GM23338 (cell line): Measurements from ENCODE around the gene L1CAM. TPM values are rescaled to one million over a fixed set of nuclear protein-coding genes. Genes with fewer than 3 reads are reported as not detected.

ENCODE experiments used
- EZH2 ChIP-seq: fragments of 200-600 bp; sonication (generic); IDR thresholded peaks from one replicate; pipeline ENCODE4 v1.8.0; 2017; ENCODE audit warnings: antibody characterized with exemption, mild to moderate bottlenecking, low read depth; ENCODE audit not compliant: unreplicated experiment
- JUNB ChIP-seq: IDR thresholded peaks from one replicate; pipeline ENCODE4 v1.6.1; 2016; ENCODE audit warnings: antibody characterized with exemption; ENCODE audit not compliant: unreplicated experiment
- NANOG ChIP-seq: IDR thresholded peaks from 2 replicates; pipeline ENCODE4 v1.6.1; 2016; ENCODE audit warnings: antibody characterized with exemption, borderline replicate concordance
- REST ChIP-seq: IDR thresholded peaks from one replicate; pipeline ENCODE4 v1.6.1; 2018; ENCODE audit warnings: antibody characterized with exemption; ENCODE audit not compliant: unreplicated experiment
- ZNF114 ChIP-seq: fragments of 250-450 bp; sonication (Bioruptor Pico); IDR thresholded peaks from 2 replicates; pipeline ENCODE4 v1.5.0; 2020; ENCODE audit warnings: mild to moderate bottlenecking, moderate library complexity
- polyA plus RNA-seq: library from polyadenylated mRNA; unstranded; fragments of >200 nt; fragmentation: Nextera tagmentation; extraction: Ambion mirVana; gene quantifications from 2 replicates; pipeline ENCODE4 v1.2.1, GENCODE V29; 2016
- total RNA-seq: library from RNA; depleted of rRNA; stranded (reverse); fragments of >200 nt; shearing (Covaris generic); gene quantifications from 2 replicates; pipeline ENCODE4 v1.2.3, GENCODE V29; 2014
- TF ChIP-seq, protein P1 (sequence below): fragments of 250-450 bp; sonication (Bioruptor Pico); IDR thresholded peaks from 2 replicates; pipeline ENCODE4 v1.5.0; 2020; ENCODE audit warnings: mild to moderate bottlenecking, moderate library complexity

The L1CAM gene
- total and polyA plus RNA-seq, 2 experiments from 2014 or later: 7.4 to 29.2 TPM

- TF ChIP-seq, protein P1, sequence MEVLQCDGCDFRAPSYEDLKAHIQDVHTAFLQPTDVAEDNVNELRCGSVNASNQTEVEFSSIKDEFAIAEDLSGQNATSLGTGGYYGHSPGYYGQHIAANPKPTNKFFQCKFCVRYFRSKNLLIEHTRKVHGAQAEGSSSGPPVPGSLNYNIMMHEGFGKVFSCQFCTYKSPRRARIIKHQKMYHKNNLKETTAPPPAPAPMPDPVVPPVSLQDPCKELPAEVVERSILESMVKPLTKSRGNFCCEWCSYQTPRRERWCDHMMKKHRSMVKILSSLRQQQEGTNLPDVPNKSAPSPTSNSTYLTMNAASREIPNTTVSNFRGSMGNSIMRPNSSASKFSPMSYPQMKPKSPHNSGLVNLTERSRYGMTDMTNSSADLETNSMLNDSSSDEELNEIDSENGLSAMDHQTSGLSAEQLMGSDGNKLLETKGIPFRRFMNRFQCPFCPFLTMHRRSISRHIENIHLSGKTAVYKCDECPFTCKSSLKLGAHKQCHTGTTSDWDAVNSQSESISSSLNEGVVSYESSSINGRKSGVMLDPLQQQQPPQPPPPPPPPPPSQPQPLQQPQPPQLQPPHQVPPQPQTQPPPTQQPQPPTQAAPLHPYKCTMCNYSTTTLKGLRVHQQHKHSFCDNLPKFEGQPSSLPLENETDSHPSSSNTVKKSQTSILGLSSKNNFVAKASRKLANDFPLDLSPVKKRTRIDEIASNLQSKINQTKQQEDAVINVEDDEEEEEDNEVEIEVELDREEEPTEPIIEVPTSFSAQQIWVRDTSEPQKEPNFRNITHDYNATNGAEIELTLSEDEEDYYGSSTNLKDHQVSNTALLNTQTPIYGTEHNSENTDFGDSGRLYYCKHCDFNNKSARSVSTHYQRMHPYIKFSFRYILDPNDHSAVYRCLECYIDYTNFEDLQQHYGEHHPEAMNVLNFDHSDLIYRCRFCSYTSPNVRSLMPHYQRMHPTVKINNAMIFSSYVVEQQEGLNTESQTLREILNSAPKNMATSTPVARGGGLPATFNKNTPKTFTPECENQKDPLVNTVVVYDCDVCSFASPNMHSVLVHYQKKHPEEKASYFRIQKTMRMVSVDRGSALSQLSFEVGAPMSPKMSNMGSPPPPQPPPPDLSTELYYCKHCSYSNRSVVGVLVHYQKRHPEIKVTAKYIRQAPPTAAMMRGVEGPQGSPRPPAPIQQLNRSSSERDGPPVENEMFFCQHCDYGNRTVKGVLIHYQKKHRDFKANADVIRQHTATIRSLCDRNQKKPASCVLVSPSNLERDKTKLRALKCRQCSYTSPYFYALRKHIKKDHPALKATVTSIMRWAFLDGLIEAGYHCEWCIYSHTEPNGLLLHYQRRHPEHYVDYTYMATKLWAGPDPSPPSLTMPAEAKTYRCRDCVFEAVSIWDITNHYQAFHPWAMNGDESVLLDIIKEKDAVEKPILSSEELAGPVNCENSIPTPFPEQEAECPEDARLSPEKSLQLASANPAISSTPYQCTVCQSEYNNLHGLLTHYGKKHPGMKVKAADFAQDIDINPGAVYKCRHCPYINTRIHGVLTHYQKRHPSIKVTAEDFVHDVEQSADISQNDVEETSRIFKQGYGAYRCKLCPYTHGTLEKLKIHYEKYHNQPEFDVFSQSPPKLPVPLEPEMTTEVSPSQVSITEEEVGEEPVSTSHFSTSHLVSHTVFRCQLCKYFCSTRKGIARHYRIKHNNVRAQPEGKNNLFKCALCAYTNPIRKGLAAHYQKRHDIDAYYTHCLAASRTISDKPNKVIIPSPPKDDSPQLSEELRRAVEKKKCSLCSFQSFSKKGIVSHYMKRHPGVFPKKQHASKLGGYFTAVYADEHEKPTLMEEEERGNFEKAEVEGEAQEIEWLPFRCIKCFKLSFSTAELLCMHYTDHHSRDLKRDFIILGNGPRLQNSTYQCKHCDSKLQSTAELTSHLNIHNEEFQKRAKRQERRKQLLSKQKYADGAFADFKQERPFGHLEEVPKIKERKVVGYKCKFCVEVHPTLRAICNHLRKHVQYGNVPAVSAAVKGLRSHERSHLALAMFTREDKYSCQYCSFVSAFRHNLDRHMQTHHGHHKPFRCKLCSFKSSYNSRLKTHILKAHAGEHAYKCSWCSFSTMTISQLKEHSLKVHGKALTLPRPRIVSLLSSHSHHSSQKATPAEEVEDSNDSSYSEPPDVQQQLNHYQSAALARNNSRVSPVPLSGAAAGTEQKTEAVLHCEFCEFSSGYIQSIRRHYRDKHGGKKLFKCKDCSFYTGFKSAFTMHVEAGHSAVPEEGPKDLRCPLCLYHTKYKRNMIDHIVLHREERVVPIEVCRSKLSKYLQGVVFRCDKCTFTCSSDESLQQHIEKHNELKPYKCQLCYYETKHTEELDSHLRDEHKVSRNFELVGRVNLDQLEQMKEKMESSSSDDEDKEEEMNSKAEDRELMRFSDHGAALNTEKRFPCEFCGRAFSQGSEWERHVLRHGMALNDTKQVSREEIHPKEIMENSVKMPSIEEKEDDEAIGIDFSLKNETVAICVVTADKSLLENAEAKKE (CRISPR knock-in tag): no peak
- TF ChIP-seq ZNF114 (CRISPR knock-in tag) (no peak), JUNB (no peak), REST (no peak), EZH2 (no peak), NANOG (no peak)
These were observed 8.3 kb downstream of the L1CAM start (continued) for GRCh38 chrX:153877571-153878261.
